Activated naive CD8-positive, alpha-beta T cell treated with anti-CD3 and anti-CD28 coated beads, Interleukin-2, amount 10 ng/mL, durations not matched to agents 7 days and 5 days (primary cell): ENCODE measurements around the gene SLIT1. TPM values are rescaled to one million over a fixed set of nuclear protein-coding genes. Genes with fewer than 3 reads are reported as not detected.

Experiments used
- ATAC-seq: fragments of 150-1000 bp; cut with Tn5 transposase; one replicate; pipeline ENCODE4 v1.10.0; 2021; ENCODE audit warnings: low read depth, moderate library complexity
- POLR2A ChIA-PET: fragments of 350-600 bp; sonication (Branson Sonifier 250); formaldehyde crosslinking; loops from one replicate; lab custom pipeline; 2021; ENCODE audit warnings: antibody characterized with exemption; lab: Charles Lee
- DNase-seq: peaks from one replicate; pipeline ENCODE4 v3.0.0; 2021
- H3K27ac Mint-ChIP-seq: one replicate; pipeline ENCODE4 v1.8.0; 2022; ENCODE audit warnings: mild to moderate bottlenecking, mixed read lengths
- H3K27me3 Mint-ChIP-seq: one replicate; pipeline ENCODE4 v1.8.0; 2022; ENCODE audit warnings: mild to moderate bottlenecking, moderate library complexity, mixed read lengths
- H3K36me3 Mint-ChIP-seq: one replicate; pipeline ENCODE4 v1.8.0; 2021; ENCODE audit warnings: mild to moderate bottlenecking, mixed read lengths
- H3K4me1 Mint-ChIP-seq: one replicate; pipeline ENCODE4 v1.8.0; 2021; ENCODE audit warnings: mixed read lengths
- H3K4me3 Mint-ChIP-seq: one replicate; pipeline ENCODE4 v1.8.0; 2022; ENCODE audit warnings: mild to moderate bottlenecking, moderate library complexity, mixed read lengths
- H3K9me3 Mint-ChIP-seq: one replicate; pipeline ENCODE4 v1.8.0; 2021; ENCODE audit warnings: mixed read lengths
- total RNA-seq, 2 experiments: library from RNA; stranded (reverse); gene quantifications; one replicate each; pipeline ENCODE4 v1.2.3, GENCODE V29; 2021

SLIT1 gene
- total RNA-seq, 2 experiments from 2014 or later, result 0.37 to 0.44 TPM

- POLR2A ChIA-PET, result no interaction called here
- Mint-ChIP-seq H3K4me1 (peaks cover 7% of the 10 kb centered on the region), H3K27me3 (peaks cover 63% of the 10 kb centered on the region), H3K36me3 (no peaks in the 10 kb centered on the region), H3K9me3 (no peaks in the 10 kb centered on the region), H3K27ac (no peak overlapping the region), H3K4me3 (no peak overlapping the region)
- DNase-seq, result no peak
- ATAC-seq, result no peak
Measured at GRCh38 chr10:97192952-97193435, 7.2 kb upstream of the SLIT1 start.

DNA sequence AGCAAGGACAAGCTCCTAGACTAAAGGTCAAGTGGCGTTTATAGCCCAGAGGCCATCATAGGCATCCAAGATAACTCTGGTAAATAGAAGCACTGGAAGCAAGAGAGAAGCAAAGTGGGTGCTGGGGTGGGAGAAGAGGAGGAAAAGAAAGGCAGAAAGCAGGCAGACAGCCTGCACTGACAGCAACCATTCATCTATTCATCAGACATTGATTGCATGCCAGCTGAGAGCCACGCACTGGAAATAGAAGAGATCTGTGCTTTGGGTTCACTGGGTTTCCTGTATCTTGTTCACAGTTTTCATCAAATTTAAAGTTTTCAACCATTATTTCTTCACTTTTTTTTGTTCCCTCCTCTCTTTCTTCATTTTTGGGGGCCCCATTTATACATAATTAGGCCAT is 4.7 kb upstream of the SLIT1 start:
- DNase-seq, result no peak
- Mint-ChIP-seq H3K4me1 (peaks cover 2% of the 10 kb centered on the region), H3K4me3 (no peak overlapping the region), H3K36me3 (no peaks in the 10 kb centered on the region), H3K27ac (no peak overlapping the region), H3K9me3 (no peaks in the 10 kb centered on the region), H3K27me3 (peaks cover 65% of the 10 kb centered on the region)
- POLR2A ChIA-PET, result no interaction called here
- ATAC-seq, result no peak

DNA sequence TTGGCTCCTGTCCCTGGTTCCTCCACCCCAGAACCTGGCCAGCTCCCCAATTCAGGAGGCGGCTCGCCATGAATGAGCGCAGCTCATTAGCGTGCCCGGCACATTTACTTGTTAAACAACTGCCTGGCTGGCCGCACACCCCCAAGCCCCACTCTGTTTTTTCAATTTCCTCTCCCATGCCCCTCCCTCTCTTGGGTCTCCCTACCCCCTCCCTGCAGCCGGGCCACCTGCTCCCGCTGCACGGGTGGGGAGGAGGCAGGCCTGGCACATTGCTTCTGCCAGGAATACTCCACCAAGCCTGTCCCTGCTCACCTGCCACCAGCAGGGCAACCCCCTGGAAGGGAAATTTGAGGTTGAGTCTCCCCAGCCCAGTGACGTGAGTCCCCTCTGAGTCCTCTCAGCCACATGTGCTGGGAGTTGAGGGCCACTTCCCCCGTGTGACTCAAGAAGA is 2.5 kb upstream of the SLIT1 start:
- ATAC-seq, result no peak
- Mint-ChIP-seq H3K4me3 (no peak overlapping the region), H3K27ac (no peak overlapping the region), H3K27me3 (peaks cover 71% of the 10 kb centered on the region), H3K9me3 (no peaks in the 10 kb centered on the region), H3K36me3 (no peaks in the 10 kb centered on the region), H3K4me1 (peaks cover 7% of the 10 kb centered on the region)
- POLR2A ChIA-PET, result no interaction called here
- no peak for DNase-seq

- H3K4me3 Mint-ChIP-seq, result no peak overlapping the region
- DNase-seq (no peak), ATAC-seq (no peak)
- no peaks in the 10 kb centered on the region for H3K9me3 Mint-ChIP-seq
- H3K27ac Mint-ChIP-seq, result no peak overlapping the region
- POLR2A ChIA-PET, result no interaction called here
- peaks cover 73% of the 10 kb centered on the region for H3K27me3 Mint-ChIP-seq
- no peaks in the 10 kb centered on the region for H3K36me3 Mint-ChIP-seq
- peaks cover 7% of the 10 kb centered on the region for H3K4me1 Mint-ChIP-seq
Measured at GRCh38 chr10:97186911-97187310, 1.2 kb upstream of the SLIT1 start.

- ATAC-seq, result no peak
- Mint-ChIP-seq H3K27ac (no peak overlapping the region), H3K4me1 (peaks cover 7% of the 10 kb centered on the region), H3K36me3 (no peaks in the 10 kb centered on the region), H3K4me3 (peak overlapping the region; percentile 39), H3K9me3 (no peaks in the 10 kb centered on the region), H3K27me3 (peaks cover 77% of the 10 kb centered on the region)
- no peak for DNase-seq
- POLR2A ChIA-PET, result no interaction called here
Measured at GRCh38 chr10:97184971-97185325, 811 bp downstream of the SLIT1 start.

DNA sequence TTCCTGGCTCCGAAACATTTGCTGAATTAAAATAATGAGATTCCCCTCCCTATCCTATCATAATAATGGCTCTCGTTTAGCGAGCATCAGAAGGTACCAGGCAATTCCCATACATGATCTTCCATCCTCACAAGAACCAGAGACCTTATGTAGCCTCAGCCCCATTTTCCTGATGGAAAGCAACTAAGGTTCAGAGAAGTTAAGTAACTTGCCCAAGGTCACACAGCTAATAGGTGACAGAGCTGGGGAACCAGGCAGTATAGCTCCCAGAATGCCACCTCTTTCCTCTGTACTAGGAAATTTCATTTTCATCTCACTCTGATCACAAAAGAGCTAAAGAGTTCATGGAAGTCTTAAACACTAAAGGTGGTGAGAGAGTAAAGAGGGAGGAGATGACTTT is 2.4 kb downstream of the SLIT1 start:
- Mint-ChIP-seq H3K9me3 (no peaks in the 10 kb centered on the region), H3K27ac (no peak overlapping the region), H3K27me3 (peaks cover 77% of the 10 kb centered on the region), H3K36me3 (no peaks in the 10 kb centered on the region), H3K4me3 (no peak overlapping the region), H3K4me1 (peaks cover 7% of the 10 kb centered on the region)
- DNase-seq (no peak), ATAC-seq (no peak)
- POLR2A ChIA-PET, result no interaction called here

DNA sequence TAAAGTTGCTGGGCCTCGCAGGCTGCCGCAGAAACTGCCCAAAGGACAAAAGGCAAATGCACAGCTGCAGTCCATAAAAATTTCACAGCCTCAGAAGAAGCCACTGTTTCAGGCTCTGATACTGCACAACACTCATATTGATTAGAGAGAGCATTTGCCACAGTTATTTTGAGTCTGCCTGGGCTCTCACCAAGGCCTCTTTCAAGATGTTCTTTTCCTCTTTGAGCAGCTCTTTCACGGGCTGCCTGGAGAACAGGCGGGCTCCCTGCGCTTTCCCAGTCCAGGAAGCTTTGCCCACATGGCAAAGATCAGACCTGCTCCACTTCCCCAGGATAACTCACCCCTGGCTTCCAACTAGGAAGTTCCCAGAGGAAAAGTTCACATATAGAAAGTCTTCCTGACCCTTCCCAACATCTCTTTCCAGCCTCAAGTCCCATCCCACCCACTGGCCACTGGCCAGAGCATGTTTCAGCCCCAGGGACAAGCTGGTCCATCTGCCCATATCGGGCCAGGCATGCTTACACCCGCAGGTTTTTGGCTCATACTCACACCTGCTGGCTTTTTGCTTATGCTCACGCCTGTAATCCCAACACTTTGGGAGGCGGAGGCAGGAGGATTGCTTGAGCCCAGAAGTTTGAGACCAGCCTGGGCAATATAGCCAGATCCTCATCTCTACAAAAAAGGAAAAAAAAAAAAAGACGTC is 3.3 kb downstream of the SLIT1 start:
- no peak for DNase-seq
- POLR2A ChIA-PET, result no interaction called here

DNA sequence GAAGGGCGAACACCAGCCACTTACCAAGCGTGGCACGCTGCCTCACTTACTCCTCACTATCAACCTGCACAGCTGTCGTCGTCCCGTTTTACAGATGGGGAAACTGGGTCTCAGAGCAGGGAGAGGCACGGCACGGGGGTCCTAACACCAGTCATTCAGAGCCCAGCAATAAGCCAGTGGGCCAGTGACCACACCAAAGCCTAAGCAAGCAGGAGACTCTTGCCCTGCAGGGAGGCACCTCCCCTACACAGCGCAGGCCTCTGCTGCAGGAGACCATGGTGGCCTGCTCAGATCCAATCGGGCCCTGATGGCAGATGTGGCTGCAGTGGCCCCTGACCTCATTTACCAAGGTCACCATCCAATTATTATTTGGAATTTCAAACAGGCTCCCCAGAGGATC is 4.8 kb downstream of the SLIT1 start:
- no peak overlapping the region for H3K27ac Mint-ChIP-seq
- POLR2A ChIA-PET, result no interaction called here
- ATAC-seq (no peak), DNase-seq (no peak)
- H3K4me1 Mint-ChIP-seq, result peaks cover 5% of the 10 kb centered on the region
- H3K4me3 Mint-ChIP-seq, result no peak overlapping the region
- H3K36me3 Mint-ChIP-seq, result no peaks in the 10 kb centered on the region
- no peaks in the 10 kb centered on the region for H3K9me3 Mint-ChIP-seq
- H3K27me3 Mint-ChIP-seq, result peaks cover 56% of the 10 kb centered on the region

More for the DNA sequence above, 3.3 kb downstream of the SLIT1 start:
- H3K27me3 Mint-ChIP-seq, result peaks cover 70% of the 10 kb centered on the region
- ATAC-seq, result no peak
- H3K36me3 Mint-ChIP-seq, result no peaks in the 10 kb centered on the region
- no peak overlapping the region for H3K27ac Mint-ChIP-seq
- peaks cover 7% of the 10 kb centered on the region for H3K4me1 Mint-ChIP-seq
- no peaks in the 10 kb centered on the region for H3K9me3 Mint-ChIP-seq
- no peak overlapping the region for H3K4me3 Mint-ChIP-seq

DNA sequence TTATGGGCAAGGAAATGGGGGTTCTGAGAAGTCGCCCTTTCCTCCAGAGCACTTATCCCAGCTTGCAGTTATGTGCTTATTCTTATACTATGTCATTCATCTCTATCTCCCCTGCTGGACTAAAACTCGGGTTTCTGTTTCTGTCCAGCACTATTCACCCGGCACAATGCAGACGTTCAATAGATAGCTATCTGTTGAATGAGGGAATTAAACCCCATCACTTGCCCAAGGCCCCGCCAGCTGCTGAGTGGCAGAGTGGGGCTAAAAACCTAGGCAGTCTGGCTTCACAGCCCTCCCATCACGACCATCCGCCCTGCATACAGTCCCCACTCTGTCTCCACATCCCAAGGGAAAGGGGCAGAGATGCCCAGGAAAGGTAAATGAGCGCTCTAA is 5.4 kb downstream of the SLIT1 start:
- Mint-ChIP-seq H3K27me3 (peaks cover 55% of the 10 kb centered on the region), H3K27ac (no peak overlapping the region), H3K9me3 (no peaks in the 10 kb centered on the region), H3K4me1 (peaks cover 6% of the 10 kb centered on the region), H3K36me3 (no peaks in the 10 kb centered on the region), H3K4me3 (no peak overlapping the region)
- POLR2A ChIA-PET, result no interaction called here
- DNase-seq (no peak), ATAC-seq (no peak)

DNA sequence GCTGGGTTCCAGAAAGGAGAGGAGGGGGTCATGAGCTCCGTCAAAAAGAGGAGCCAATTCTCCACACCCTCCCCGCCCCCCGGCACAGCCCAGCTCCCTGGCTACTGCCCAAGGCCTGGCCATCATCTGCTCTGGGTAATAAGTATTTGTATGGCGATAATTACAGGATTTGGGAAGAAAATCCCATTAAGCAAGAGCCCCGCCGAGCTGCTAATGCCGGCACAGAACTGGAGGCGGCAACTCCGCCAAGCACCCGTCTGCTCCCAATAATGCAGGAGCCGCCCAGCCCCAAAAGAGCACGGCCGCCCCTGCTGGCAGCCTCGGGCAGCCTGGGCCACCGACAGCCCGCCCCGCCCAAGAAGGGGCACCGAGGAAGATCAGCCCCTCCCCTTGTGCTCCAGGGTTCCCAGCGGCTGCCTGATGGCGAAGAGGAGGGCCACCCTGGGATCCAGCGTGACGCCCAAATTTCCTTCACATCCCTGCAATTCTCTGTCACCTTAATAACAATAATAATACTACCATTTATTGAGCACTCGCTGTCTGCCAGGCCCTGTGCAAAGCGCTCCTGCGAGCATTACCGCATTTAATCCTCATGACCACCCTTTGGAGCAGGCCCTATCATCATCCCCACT is 5.9 kb downstream of the SLIT1 start:
- POLR2A ChIA-PET, result no interaction called here
- no peak overlapping the region for H3K4me3 Mint-ChIP-seq
- H3K4me1 Mint-ChIP-seq, result peaks cover 4% of the 10 kb centered on the region
- H3K27me3 Mint-ChIP-seq, result peaks cover 52% of the 10 kb centered on the region
- no peak for ATAC-seq
- DNase-seq, result no peak
- H3K36me3 Mint-ChIP-seq, result no peaks in the 10 kb centered on the region
- H3K27ac Mint-ChIP-seq, result no peak overlapping the region
- no peaks in the 10 kb centered on the region for H3K9me3 Mint-ChIP-seq

GRCh38 chr10:97179311-97179710 is 6.4 kb downstream of the SLIT1 start:
- POLR2A ChIA-PET, result no interaction called here
- H3K9me3 Mint-ChIP-seq, result no peaks in the 10 kb centered on the region
- ATAC-seq (no peak), DNase-seq (no peak)
- H3K36me3 Mint-ChIP-seq, result no peaks in the 10 kb centered on the region
- H3K4me1 Mint-ChIP-seq, result peaks cover 2% of the 10 kb centered on the region
- H3K27me3 Mint-ChIP-seq, result peaks cover 47% of the 10 kb centered on the region
- no peak overlapping the region for H3K27ac Mint-ChIP-seq
- H3K4me3 Mint-ChIP-seq, result no peak overlapping the region

DNA sequence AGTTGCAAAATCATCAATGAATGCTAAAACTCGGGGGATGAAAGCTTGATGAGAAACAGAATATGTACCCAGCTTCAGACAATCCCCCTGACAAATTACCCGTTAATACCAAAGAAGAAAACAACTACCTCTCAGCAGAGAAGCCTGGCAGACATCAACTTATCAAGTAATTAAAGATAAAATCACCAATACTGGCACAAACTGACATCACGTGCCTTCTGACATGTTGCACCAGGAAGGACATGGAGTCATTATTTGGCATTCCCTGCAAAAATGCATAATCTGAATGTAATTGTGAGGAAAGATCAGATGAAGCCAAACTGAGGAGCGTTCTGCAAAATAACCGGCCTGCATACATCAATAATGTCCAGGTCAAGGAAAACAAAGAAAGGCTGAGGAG is 7.7 kb downstream of the SLIT1 start:
- no peaks in the 10 kb centered on the region for H3K9me3 Mint-ChIP-seq
- H3K36me3 Mint-ChIP-seq, result no peaks in the 10 kb centered on the region
- no peak overlapping the region for H3K27ac Mint-ChIP-seq
- DNase-seq (no peak), ATAC-seq (no peak)
- POLR2A ChIA-PET, result no interaction called here
- peaks cover 35% of the 10 kb centered on the region for H3K27me3 Mint-ChIP-seq
- H3K4me1 Mint-ChIP-seq, result peaks cover 2% of the 10 kb centered on the region
- no peak overlapping the region for H3K4me3 Mint-ChIP-seq

DNA sequence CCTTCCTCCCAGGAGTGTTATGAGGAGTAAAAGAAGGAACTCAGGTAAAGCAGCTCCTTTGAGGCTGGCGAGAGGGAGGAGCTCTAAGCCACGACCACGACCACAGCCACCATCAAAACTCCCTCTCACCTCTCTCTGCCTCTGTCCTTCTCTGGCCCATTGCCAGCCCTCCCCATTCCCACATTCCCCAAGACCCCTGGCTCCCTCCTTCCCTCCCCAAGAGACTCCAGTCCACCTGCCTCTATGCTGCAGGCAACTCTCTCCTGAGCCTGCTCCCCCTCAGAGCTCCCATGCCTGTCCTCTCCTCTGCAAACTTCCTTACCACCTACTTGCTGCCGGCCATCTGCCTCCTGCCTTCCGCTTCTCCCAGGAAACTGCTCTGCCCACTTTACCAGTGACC is 9.5 kb downstream of the SLIT1 start:
- peaks cover 2% of the 10 kb centered on the region for H3K4me1 Mint-ChIP-seq
- no peak overlapping the region for H3K4me3 Mint-ChIP-seq
- no peaks in the 10 kb centered on the region for H3K36me3 Mint-ChIP-seq
- ATAC-seq (no peak), DNase-seq (no peak)
- peaks cover 27% of the 10 kb centered on the region for H3K27me3 Mint-ChIP-seq
- no peaks in the 10 kb centered on the region for H3K9me3 Mint-ChIP-seq
- POLR2A ChIA-PET, result no interaction called here
- no peak overlapping the region for H3K27ac Mint-ChIP-seq

DNA sequence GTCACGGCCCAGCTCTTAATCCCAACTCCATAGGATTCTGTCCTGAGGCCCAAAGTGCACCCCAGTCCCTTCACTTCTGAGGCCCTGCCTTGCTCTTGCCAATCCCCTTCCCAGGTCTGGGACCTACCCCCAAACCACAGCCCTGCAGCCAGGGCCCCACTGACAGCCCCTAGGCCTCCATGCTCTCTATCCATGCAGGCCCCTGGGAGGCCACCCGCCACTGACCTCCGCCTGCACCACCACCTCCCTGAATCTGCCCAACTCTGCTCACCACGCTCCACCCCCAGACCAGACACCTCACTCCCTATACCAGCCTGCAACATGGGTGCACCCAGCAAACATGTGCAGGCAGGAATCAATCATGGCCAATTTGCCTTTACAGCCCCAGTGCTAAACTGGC is 10.2 kb downstream of the SLIT1 start:
- DNase-seq (no peak), ATAC-seq (no peak)
- Mint-ChIP-seq H3K4me1 (peaks cover 2% of the 10 kb centered on the region), H3K9me3 (no peaks in the 10 kb centered on the region), H3K27me3 (peaks cover 29% of the 10 kb centered on the region), H3K36me3 (no peaks in the 10 kb centered on the region), H3K27ac (no peak overlapping the region), H3K4me3 (no peak overlapping the region)
- POLR2A ChIA-PET, result no interaction called here
